GM19238 (cell line): ENCODE measurements around the gene SASH1.
"Not testable (repeated sequence)": the region's sequence is repeated elsewhere in the genome, so short reads cannot be mapped to it uniquely, and the experiment has no call there.

ENCODE experiments used
- DNase-seq: peaks from one replicate; pipeline ENCODE4 v3.0.0; 2011; ENCODE audit warnings: low spot score; ENCODE audit not compliant: insufficient read length

SASH1 gene

DNA sequence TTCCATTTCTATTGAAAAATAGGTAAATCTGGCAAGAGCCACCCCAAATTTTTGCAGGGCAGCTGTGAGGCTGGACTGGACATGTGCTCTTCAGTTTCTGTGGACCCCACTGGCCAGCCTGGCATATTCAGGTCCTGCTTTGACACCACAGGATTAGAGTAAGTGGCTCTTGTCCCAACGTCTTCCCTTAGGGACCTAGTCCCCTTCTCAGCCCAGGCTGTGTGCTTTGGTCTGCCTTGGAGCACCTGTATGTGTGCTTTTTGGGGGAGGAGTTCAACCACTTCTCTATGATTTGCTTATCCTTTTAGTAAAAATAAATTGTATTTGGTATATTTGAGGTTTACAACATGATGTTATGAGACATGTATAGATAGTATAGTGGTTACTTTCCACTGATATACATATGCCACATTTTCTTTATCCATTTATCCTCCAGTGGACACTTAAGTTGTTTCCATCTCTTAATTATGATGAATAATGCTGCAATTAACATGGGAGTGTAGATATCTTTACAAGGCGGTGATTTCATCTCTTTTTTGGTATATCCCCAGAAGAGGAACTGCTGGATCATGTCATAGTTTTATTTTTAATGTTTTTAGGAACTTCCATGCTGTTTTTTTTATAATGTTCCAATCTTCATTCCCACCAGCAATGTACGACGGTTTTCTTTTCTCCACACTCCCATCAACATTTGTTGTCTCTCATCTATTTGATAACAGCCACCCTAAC lies 236.4 kb downstream of the SASH1 start:
- DNase-seq, result no peak

DNA sequence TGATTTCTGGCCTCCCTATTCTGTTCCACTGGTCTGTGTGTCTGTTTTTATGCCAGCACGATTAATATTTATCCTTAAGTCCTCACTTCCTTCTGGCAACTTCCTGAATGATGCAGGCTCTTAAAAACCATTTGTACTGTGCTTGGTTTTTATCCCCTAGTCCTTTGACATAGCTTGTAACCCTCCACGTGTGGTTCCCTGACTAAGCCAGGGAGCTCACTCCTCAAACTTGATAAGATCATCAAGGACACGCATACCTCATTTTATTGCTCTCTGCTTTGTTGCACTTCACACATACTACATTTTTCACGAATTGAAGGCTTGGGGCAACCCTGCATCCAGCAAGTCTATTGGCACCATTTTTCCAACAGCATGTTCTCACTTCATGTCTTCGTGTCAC lies 237.8 kb downstream of the SASH1 start:
- no peak for DNase-seq

DNA sequence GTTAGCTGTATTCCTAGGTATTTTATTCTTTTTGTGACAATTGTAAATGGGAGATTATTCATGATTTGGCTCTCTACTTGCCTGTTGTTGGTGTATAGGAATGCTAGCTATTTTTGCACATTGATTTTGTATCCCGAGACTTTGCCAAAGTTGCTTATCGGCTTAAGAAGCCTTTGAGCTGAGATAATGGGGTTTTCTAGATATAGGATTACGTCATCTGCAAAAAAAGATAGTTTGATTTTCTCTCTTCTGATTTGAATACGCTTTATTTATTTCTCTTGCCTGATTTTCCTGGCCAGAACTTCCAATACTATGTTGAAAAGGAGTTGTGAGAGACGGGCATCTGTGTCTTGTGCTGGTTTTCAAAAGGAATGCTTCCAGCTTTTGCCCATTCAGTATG lies 241.0 kb downstream of the SASH1 start:
- no peak for DNase-seq

DNA sequence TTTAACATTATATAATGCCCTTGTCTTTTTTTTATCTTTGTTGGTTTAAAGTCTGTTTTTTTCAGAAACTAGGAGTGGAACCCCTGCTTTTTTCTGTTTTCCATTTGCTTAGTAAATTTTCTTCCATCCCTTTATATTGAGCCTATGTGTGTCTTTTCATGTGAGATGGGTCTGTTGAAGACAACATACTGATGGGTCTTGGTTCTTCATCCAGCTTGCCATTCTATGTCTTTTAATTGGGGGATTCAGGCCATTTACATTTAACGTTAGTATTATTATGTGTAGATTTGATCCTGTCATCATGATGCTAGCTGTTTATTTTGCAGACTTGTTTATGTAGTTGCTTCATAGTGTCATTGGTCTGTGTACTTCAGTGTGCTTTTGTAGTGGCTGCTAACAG lies 243.0 kb downstream of the SASH1 start:
- DNase-seq, result not testable (repeated sequence)

DNA sequence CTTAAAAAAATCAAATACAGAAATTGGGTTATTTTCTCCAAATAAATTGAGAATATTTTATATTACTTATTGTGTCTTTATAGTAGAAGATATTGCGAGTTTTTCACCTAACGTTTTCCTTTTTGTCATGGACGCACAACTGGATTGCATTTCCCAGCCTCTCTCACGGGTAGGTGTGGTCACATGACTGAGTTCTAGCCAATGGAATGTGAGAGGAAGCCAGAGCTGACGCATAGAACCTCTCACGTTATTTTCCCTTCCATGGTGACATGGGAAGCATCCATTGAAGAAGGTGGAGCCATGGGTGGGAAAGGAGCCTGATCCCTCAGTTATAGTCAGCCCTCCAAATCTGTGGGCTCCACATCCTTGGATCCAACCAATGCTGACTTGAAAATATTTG lies 248.2 kb downstream of the SASH1 start:
- no peak for DNase-seq

DNA sequence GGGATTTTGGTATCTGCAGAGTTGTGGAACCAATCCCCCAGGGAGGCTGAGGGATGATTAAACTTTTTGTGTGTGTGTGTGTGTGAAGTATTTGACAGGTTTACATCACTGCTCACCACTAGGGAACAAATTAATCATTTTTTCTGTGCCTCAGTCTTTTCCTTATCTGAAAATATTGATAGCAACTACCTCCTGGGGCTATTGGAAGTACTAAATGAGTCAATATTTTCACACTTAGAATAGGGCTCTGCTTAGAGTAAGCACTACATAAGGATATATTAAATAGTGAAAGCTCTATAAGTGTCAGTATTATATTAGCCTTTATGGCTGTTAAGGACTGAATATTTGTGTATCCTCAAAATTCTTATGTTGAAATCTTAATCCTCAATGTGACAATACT lies 249.0 kb downstream of the SASH1 start:
- DNase-seq, result no peak

DNA sequence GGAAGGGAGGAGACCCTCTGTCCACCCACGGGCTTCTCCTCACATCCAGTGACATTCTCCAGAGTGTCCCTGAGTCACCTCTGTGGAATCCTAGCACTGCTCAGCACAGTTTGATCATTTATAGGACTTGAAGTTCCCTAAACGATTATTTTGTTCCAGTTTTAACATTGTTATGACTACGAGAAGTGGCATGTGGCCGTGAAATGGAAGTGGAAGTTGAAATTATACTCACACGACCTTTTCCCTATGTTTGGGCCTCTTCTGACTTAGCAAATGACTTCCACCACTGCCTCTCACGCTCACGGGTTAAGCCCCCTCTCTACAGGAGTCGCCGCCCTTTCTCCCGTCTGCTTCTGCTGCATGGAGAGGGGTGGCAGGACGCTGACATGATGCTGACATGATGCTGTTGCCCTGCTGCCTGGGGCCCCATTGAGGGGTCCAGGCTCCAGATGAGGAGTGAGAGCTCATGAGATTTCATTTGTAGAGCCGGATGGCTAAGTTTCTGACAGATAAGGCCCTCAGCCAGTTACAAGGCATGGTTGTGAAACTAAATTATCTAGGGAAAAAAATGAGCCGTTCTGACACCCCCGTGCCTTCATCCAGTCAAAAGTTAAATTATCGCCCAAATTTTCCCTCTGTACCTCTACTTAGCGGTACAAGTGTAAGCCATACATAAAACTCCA lies 250.6 kb downstream of the SASH1 start:
- no peak for DNase-seq

DNA sequence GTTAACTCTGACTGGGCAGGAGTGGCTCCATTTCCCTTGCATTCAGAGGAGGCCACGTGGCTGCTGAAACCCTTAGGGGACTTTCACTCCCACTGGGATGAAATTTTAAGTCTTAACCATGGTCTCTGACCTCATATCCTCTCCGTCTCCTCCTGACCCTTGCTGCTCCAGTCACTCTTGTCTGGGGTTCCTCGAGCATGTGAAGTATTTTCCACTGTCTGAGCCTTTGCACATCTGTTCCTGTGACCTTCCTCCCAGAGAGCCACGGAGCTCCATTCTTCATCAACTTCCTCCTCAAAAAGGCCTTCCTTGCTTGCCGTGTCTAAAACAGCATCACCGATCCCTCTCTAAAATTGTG lies 251.2 kb downstream of the SASH1 start:
- no peak for DNase-seq

DNA sequence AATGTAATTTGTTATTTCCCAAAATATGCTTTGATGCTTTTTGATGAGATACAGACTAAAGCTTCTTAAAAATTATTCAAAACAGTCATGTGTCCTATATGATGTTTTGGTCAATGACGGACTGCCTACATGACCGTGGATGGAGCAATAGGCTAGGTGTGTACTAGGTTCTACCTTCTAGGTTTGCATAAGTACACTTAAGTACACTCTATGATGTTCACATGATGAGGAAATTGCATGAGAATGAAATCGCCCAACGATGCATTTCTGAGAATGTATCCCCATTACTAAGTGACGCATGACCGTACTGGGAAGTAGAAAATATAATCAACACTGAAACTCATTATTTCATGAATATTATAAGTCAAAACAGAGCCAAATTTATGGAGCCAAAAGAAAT lies 252.9 kb downstream of the SASH1 start:
- no peak for DNase-seq

DNA sequence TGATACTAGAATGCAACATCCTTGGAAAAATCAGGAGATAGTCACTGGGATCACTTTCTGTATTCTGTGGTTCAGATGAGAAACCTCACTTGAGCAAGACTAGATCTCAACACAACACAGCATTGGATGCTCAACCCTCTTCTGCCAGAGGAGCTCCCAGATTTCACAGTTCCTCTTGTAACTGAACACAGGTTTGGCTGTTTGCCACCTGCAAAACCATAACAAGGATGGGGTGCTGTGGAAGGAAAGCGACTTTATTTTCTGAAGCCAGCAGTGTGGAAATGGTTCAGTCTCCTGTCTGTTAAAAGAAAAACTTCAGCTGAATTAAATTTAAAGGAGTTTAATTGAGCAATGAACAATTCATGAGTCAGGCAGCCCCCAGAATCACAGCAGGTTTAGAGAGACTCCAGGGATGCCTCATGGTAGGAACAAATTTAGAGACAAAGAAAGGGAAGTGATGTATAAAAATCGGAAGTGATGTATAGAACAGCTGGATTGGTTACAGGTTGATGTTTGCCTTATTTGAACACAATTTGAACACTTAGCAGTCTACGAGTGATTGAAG lies 254.3 kb downstream of the SASH1 start:
- DNase-seq, result no peak

DNA sequence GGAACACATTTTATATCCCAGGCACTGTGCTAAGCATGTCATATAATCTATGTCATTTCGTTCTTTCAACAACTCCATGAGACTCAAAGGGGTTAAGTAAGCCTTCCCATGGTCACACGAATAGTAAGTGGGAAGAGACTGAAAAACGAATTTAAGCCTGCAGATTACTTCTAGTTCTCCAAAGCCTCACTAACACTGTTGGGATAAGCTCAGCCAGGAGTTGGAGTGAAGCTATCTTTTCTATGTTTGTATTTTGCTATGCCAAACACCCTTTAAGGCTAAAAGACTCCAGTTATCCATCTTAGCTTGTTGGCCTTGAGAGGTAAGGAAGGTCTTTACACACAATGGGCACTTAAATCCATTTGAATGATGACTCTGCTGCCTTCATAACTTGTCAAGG lies 256.1 kb downstream of the SASH1 start:
- no peak for DNase-seq

DNA sequence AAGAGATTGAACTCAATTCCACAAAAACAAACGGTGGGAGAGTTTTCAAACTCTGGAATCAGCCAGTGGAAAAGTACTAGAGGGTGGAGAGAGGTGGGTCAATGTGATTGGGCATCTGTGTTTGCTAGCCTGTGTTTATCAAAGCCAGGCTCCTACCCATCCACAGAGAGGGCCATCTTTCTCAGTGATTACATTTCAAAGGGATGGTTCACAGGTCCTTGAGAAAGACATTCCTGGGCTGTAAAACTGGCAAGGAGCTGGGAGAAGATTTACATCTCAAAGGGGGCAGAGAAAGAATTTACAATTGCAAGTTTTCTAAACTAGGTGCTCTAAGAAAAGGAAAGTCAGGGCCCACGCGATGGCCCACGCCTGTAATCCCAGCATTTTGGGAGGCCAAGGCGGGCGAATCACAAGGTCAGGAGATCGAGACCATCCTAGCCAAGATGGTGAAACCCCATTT lies 257.4 kb downstream of the SASH1 start:
- no peak for DNase-seq
